Ectodermal cell (in vitro differentiated cells): ENCODE results near the gene COX6A2.

Experiments used
- H3K27ac ChIP-seq: 2 replicates; pipeline ENCODE4 v1.7.0; 2013; ENCODE audit warnings: mild to moderate bottlenecking, low read depth, low read length; ENCODE audit not compliant: insufficient read depth, poor library complexity, severe bottlenecking
- H3K27me3 ChIP-seq: 2 replicates; pipeline ENCODE4 v1.7.0; 2013; ENCODE audit warnings: mild to moderate bottlenecking, low read length; ENCODE audit not compliant: insufficient read depth, control insufficient read depth, poor library complexity, severe bottlenecking
- H3K36me3 ChIP-seq: one replicate; pipeline ENCODE4 v1.7.0; 2013; ENCODE audit warnings: low read length; ENCODE audit not compliant: control insufficient read depth, insufficient read depth
- H3K4me1 ChIP-seq: one replicate; pipeline ENCODE4 v1.7.0; 2013; ENCODE audit warnings: low read length; ENCODE audit not compliant: control insufficient read depth, insufficient read depth
- H3K4me3 ChIP-seq: 2 replicates; pipeline ENCODE4 v1.7.0; 2013; ENCODE audit warnings: low read depth, low read length, control low read depth; ENCODE audit not compliant: insufficient read depth
- H3K9me3 ChIP-seq: 2 replicates; pipeline ENCODE4 v1.7.0; 2013; ENCODE audit warnings: mild to moderate bottlenecking, low read length, moderate library complexity; ENCODE audit not compliant: control insufficient read depth
- WGBS, 2 experiments: methylation state at CpG; one replicate each; pipeline ENCODE4 v1.1.7; 2013; ENCODE audit warnings: missing lambda C conversion rate in 2 of 2; 5-methylcytosine and 5-hydroxymethylcytosine counted together

Gene COX6A2

GRCh38 chr16:31395647-31396046 is 32.5 kb downstream of the COX6A2 start:
- 92 to 93% methylated on average over 6 of the region's 6 CpGs for whole genome bisulfite sequencing, 2 experiments
- Histone ChIP-seq H3K27me3 (no peaks in the 10 kb centered on the region), H3K4me3 (no peak overlapping the region), H3K36me3 (no peaks in the 10 kb centered on the region), H3K27ac (no peak overlapping the region), H3K9me3 (no peaks in the 10 kb centered on the region), H3K4me1 (no peaks in the 10 kb centered on the region)

GRCh38 chr16:31393056-31393455 is 35.1 kb downstream of the COX6A2 start, which contains the start of gene ITGAD:
TSS of gene ITGAD (plus strand) at chr16:31393335. CDS start at chr16:31393361, 26 bp downstream.
- no peaks in the 10 kb centered on the region for H3K36me3 ChIP-seq
- H3K27me3 ChIP-seq = no peaks in the 10 kb centered on the region
- no peaks in the 10 kb centered on the region for H3K4me1 ChIP-seq
- no peak within 1 kb of the TSS for H3K4me3 ChIP-seq
- 80 to 82% methylated on average over 5 of the region's 5 CpGs for WGBS, 2 experiments
- no peak within 1 kb of the TSS for H3K27ac ChIP-seq
- no peaks in the 10 kb centered on the region for H3K9me3 ChIP-seq

GRCh38 chr16:31390504-31391041 is 37.6 kb downstream of the COX6A2 start:
- WGBS, 2 experiments = 89 to 94% methylated on average over 6 of the region's 6 CpGs
- H3K9me3 ChIP-seq = no peaks in the 10 kb centered on the region
- no peaks in the 10 kb centered on the region for H3K4me1 ChIP-seq
- no peaks in the 10 kb centered on the region for H3K27me3 ChIP-seq
- H3K4me3 ChIP-seq = no peak overlapping the region
- H3K36me3 ChIP-seq = no peaks in the 10 kb centered on the region
- no peak overlapping the region for H3K27ac ChIP-seq

- no peak overlapping the region for H3K27ac ChIP-seq
- H3K4me1 ChIP-seq = no peaks in the 10 kb centered on the region
- no peaks in the 10 kb centered on the region for H3K9me3 ChIP-seq
- no peaks in the 10 kb centered on the region for H3K36me3 ChIP-seq
- no peak overlapping the region for H3K4me3 ChIP-seq
- H3K27me3 ChIP-seq = no peaks in the 10 kb centered on the region
- WGBS, 2 experiments = 75 to 96% methylated on average over 2 of the region's 2 CpGs
Observed at GRCh38 chr16:31388535-31388934, 39.6 kb downstream of the COX6A2 start.

GRCh38 chr16:31386157-31386984 is 41.8 kb downstream of the COX6A2 start:
- Histone ChIP-seq H3K27ac (no peak overlapping the region), H3K4me1 (no peaks in the 10 kb centered on the region), H3K4me3 (no peak overlapping the region), H3K36me3 (no peaks in the 10 kb centered on the region), H3K9me3 (no peaks in the 10 kb centered on the region), H3K27me3 (no peaks in the 10 kb centered on the region)
- WGBS, 2 experiments = 70 to 73% methylated on average over 6 of the region's 6 CpGs

- Histone ChIP-seq H3K4me1 (no peaks in the 10 kb centered on the region), H3K27me3 (no peaks in the 10 kb centered on the region), H3K36me3 (no peaks in the 10 kb centered on the region), H3K27ac (no peak overlapping the region), H3K9me3 (no peaks in the 10 kb centered on the region), H3K4me3 (no peak overlapping the region)
- 87 to 88% methylated on average over 4 of the region's 4 CpGs for WGBS, 2 experiments
Observed at GRCh38 chr16:31385680-31386079, 42.5 kb downstream of the COX6A2 start.

GRCh38 chr16:31382485-31383161 is 45.5 kb downstream of the COX6A2 start:
- H3K27me3 ChIP-seq = no peaks in the 10 kb centered on the region
- 28 to 29% methylated on average over 13 to 14 of the region's 14 CpGs for WGBS, 2 experiments
- no peaks in the 10 kb centered on the region for H3K36me3 ChIP-seq
- H3K9me3 ChIP-seq = no peaks in the 10 kb centered on the region
- no peak overlapping the region for H3K4me3 ChIP-seq
- no peak overlapping the region for H3K27ac ChIP-seq
- no peaks in the 10 kb centered on the region for H3K4me1 ChIP-seq

- no peaks in the 10 kb centered on the region for H3K36me3 ChIP-seq
- no peak overlapping the region for H3K4me3 ChIP-seq
- H3K27ac ChIP-seq = no peak overlapping the region
- H3K4me1 ChIP-seq = no peaks in the 10 kb centered on the region
- WGBS, 2 experiments = 88 to 92% methylated on average over 10 to 12 of the region's 12 CpGs
- H3K9me3 ChIP-seq = no peaks in the 10 kb centered on the region
- no peaks in the 10 kb centered on the region for H3K27me3 ChIP-seq
Observed at GRCh38 chr16:31380201-31380600, 48.0 kb downstream of the COX6A2 start.
